Keratinocyte (primary cell): ENCODE data around the gene EXOSC1. TPM values are rescaled to one million over a fixed set of nuclear protein-coding genes. Genes with fewer than 3 reads are reported as not detected.

Experiments
- DNase-seq: peaks from one replicate; pipeline ENCODE4 v3.0.0-alpha.2; 2011; ENCODE audit warnings: low read depth, missing footprints, low spot score
- FAIRE-seq: peaks from 2 replicates; lab custom pipeline; 2011; peaks lifted over from hg19 to GRCh38; lab: Jason Lieb, UNC
- H2AFZ ChIP-seq: 2 replicates; pipeline ENCODE4 v1.6.0; 2012; ENCODE audit warnings: low read length, control low read depth, inconsistent platforms; ENCODE audit not compliant: control insufficient read depth
- H3K27ac ChIP-seq: 2 replicates; pipeline ENCODE4 v1.5.1; 2011; ENCODE audit warnings: low read length; ENCODE audit not compliant: control insufficient read depth, insufficient read depth
- H3K27me3 ChIP-seq: 3 replicates; pipeline ENCODE4 v1.6.0; 2011; ENCODE audit warnings: low read length; ENCODE audit not compliant: control insufficient read depth, insufficient read depth; ENCODE audit errors: extremely low read depth
- H3K36me3 ChIP-seq, 2 experiments: 2 replicates in 1 of 2; 3 replicates in 1 of 2; pipeline ENCODE4 v1.5.1; 2011; ENCODE audit warnings: low read length in 2 of 2, mild to moderate bottlenecking in 1 of 2; ENCODE audit not compliant: control insufficient read depth in 2 of 2, insufficient read depth in 2 of 2; ENCODE audit errors: extremely low read depth in 1 of 2
- H3K4me1 ChIP-seq: 3 replicates; pipeline ENCODE4 v1.5.1; 2011; ENCODE audit warnings: low read length; ENCODE audit not compliant: control insufficient read depth, insufficient read depth; ENCODE audit errors: extremely low read depth
- H3K4me2 ChIP-seq: 3 replicates; pipeline ENCODE4 v1.6.0; 2011; ENCODE audit warnings: low read depth, low read length; ENCODE audit not compliant: control insufficient read depth, insufficient read depth; ENCODE audit errors: extremely low read depth
- H3K4me3 ChIP-seq, 3 experiments: fragments of 200-600 bp in 1 of 3; sonication (generic) in 1 of 3; 2 replicates in 2 of 3; 3 replicates in 1 of 3; pipeline ENCODE4 v1.5.1; 2011 to 2016; ENCODE audit warnings: low read length in 3 of 3, mild to moderate bottlenecking in 3 of 3, control low read depth in 2 of 3, inconsistent platforms in 1 of 3, low read depth in 1 of 3, mixed read lengths in 1 of 3, mixed run types in 1 of 3, moderate library complexity in 1 of 3; ENCODE audit not compliant: control insufficient read depth in 2 of 3, insufficient read depth in 2 of 3; ENCODE audit errors: extremely low read depth in 1 of 3
- H3K79me2 ChIP-seq: 2 replicates; pipeline ENCODE4 v1.6.0; 2012; ENCODE audit warnings: low read length; ENCODE audit not compliant: control insufficient read depth, insufficient read depth
- H3K9ac ChIP-seq: 3 replicates; pipeline ENCODE4 v1.6.0; 2011; ENCODE audit warnings: low read length; ENCODE audit not compliant: control insufficient read depth, insufficient read depth; ENCODE audit errors: extremely low read depth
- H3K9me1 ChIP-seq: 3 replicates; pipeline ENCODE4 v1.6.0; 2011; ENCODE audit warnings: low read length; ENCODE audit not compliant: control insufficient read depth, insufficient read depth; ENCODE audit errors: extremely low read depth
- H3K9me3 ChIP-seq: 2 replicates; pipeline ENCODE4 v1.5.1; 2012; ENCODE audit warnings: low read depth, low read length; ENCODE audit not compliant: control insufficient read depth
- H4K20me1 ChIP-seq: 3 replicates; pipeline ENCODE4 v1.6.0; 2011; ENCODE audit warnings: low read length; ENCODE audit not compliant: control insufficient read depth, insufficient read depth; ENCODE audit errors: extremely low read depth
- CTCF ChIP-seq, 3 experiments: IDR thresholded peaks in 1 of 3; conservative IDR thresholded peaks in 1 of 3; optimal IDR thresholded peaks in 1 of 3; 2 replicates in 2 of 3; 3 replicates in 1 of 3; pipeline versions ENCODE3 to v1.5.1; 2011; ENCODE audit warnings: low read length in 3 of 3, mild to moderate bottlenecking in 3 of 3, moderate library complexity in 2 of 3, control low read depth in 1 of 3, inconsistent platforms in 1 of 3; ENCODE audit not compliant: insufficient read depth in 2 of 3; ENCODE audit errors: extremely low read depth in 1 of 3
- EZH2 ChIP-seq: IDR thresholded peaks from one replicate; pipeline ENCODE4 v1.6.1; 2012; ENCODE audit warnings: inconsistent platforms, mild to moderate bottlenecking, low read length, moderate library complexity
- dilution Hi-C: fragments of 300-500 bp; cut with MboI; formaldehyde crosslinking; loops from one replicate; pipeline ENCODE4 v1.7.0; 2020; ENCODE audit warnings: low sequenced_read_pairs; ENCODE audit not compliant: extremely low pct_ligation_motif_present
- polyA plus RNA-seq, 5 experiments: library from polyadenylated mRNA; depleted of rRNA in 3 of 5; stranded (reverse) in 3 of 5; stranded (forward) in 1 of 5; unstranded in 1 of 5; fragments of >200 nt; gene quantifications; 1 replicate in 1 of 5; 2 replicates in 3 of 5; 3 replicates in 1 of 5; pipeline versions ENCODE4 v1.2.1 to v1.2.3, GENCODE V29; 2011 to 2012; ENCODE audit warnings: missing spikeins in 2 of 5, low read depth in 1 of 5, low replicate concordance in 1 of 5

EXOSC1 gene
- polyA plus RNA-seq, 1 donor (not counting 4 experiments of a cell fraction or from before 2014, with no cell fraction given): 45.7 TPM

- H4K20me1 ChIP-seq: no peaks in the 10 kb centered on the region
- H3K36me3 ChIP-seq: peaks cover 8 to 11% of the 10 kb centered on the region in 2 experiments
- no peak for DNase-seq
Measured at GRCh38 chr10:97442277-97442676, 3.5 kb downstream of the EXOSC1 start.

GRCh38 chr10:97435211-97435610 is 10.6 kb downstream of the EXOSC1 start:
- Histone ChIP-seq H4K20me1 (no peaks in the 10 kb centered on the region), H3K27ac (no peak overlapping the region), H3K9me3 (no peaks in the 10 kb centered on the region), H2AFZ (no peak overlapping the region), H3K27me3 (no peaks in the 10 kb centered on the region), H3K4me3 (no peak overlapping the region), H3K9ac (no peak overlapping the region), H3K9me1 (no peaks in the 10 kb centered on the region), H3K79me2 (peaks cover 12% of the 10 kb centered on the region), H3K4me2 (no peak overlapping the region), H3K4me1 (no peaks in the 10 kb centered on the region), H3K36me3 (peaks cover 23 to 43% of the 10 kb centered on the region in 2 experiments)
- TF ChIP-seq CTCF (optimal IDR thresholded peaks at IDR 0.05 in 1 of 3, IDR thresholded peaks at IDR 0.05 in 1 of 3, conservative IDR thresholded peaks at IDR 0.05 in 1 of 3; ENCODE audit: extremely low read depth in 1 of 3, insufficient read depth in 2 of 3, low read length in 3 of 3) (no peak), EZH2 (no peak)
- DNase-seq (no peak), FAIRE-seq (no peak)
- dilution Hi-C loops: no loop called here

More at GRCh38 chr10:97442277-97442676, 3.5 kb downstream of the EXOSC1 start:
- TF ChIP-seq CTCF (optimal IDR thresholded peaks at IDR 0.05 in 1 of 3, IDR thresholded peaks at IDR 0.05 in 1 of 3, conservative IDR thresholded peaks at IDR 0.05 in 1 of 3; ENCODE audit: extremely low read depth in 1 of 3, insufficient read depth in 2 of 3, low read length in 3 of 3) (no peak), EZH2 (no peak)
- no peak for FAIRE-seq
- no peak overlapping the region for H2AFZ ChIP-seq
- no peaks in the 10 kb centered on the region for H3K27me3 ChIP-seq
- H3K4me3 ChIP-seq: no peak overlapping the region
- no peak overlapping the region for H3K4me2 ChIP-seq
- no peak overlapping the region for H3K27ac ChIP-seq
- H3K9me3 ChIP-seq: no peaks in the 10 kb centered on the region
- H3K9ac ChIP-seq: no peak overlapping the region
- no peaks in the 10 kb centered on the region for H3K9me1 ChIP-seq
- dilution Hi-C loops: no loop called here
- H3K79me2 ChIP-seq: peaks cover 34% of the 10 kb centered on the region
- H3K4me1 ChIP-seq: peaks cover 15% of the 10 kb centered on the region
